ENCODE results near the gene PCBP3.

PCBP3 gene

DNA sequence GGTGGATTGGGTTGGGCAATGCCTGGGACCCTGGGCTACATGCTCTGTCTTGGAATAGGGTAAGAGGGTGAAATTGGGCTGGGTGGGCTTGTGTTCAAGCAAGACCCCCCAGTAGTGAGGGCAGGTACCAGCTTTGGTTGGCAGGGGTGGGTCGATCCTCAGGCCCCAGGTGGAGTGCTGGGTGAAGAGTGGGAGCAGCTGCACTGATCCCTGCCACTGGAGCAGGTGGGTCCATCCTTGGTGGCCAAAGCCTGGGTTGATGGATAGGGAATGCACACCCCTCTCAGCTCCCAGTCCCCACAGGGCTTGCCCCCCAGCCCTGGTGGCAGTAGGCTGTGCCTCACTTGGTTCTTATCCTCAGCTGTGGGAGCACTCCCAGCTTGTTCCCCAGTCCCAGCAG, 135.2 kb downstream of the PCBP3 start:
- no peak for TF ChIP-seq CTCF (conservative IDR thresholded peaks at IDR 0.05; ENCODE audit: low read depth, low read length)
- Histone ChIP-seq H3K36me3 (ENCODE audit: insufficient read depth) (no peaks in the 10 kb centered on the region), H3K4me2 (no peak overlapping the region), H4K20me1 (ENCODE audit: insufficient read depth) (no peaks in the 10 kb centered on the region), H3K79me2 (ENCODE audit: insufficient read depth, low read depth) (no peaks in the 10 kb centered on the region), H3K27ac (no peak overlapping the region), H3K4me3 (IDR thresholded peaks at IDR 0.05; ENCODE audit: insufficient read depth, low read depth, low read length) (no peak overlapping the region), H3K9ac (no peak overlapping the region), H3K27me3 (ENCODE audit: insufficient read depth, low read depth) (peaks cover 25% of the 10 kb centered on the region; the same call in 1 of the 2 replicates), H2AFZ (ENCODE audit: low read depth) (no peak overlapping the region), H3K4me1 (ENCODE audit: low read depth, poor library complexity, severe bottlenecking) (no peaks in the 10 kb centered on the region)

- Histone ChIP-seq H3K27me3 (ENCODE audit: insufficient read depth, low read depth) (peaks cover 28% of the 10 kb centered on the region; the same call in 1 of the 2 replicates), H3K36me3 (ENCODE audit: insufficient read depth) (no peaks in the 10 kb centered on the region), H3K4me3 (IDR thresholded peaks at IDR 0.05; ENCODE audit: insufficient read depth, low read depth, low read length) (no peak overlapping the region), H3K79me2 (ENCODE audit: insufficient read depth, low read depth) (no peaks in the 10 kb centered on the region), H3K9ac (no peak overlapping the region), H2AFZ (ENCODE audit: low read depth) (no peak overlapping the region), H4K20me1 (ENCODE audit: insufficient read depth) (no peaks in the 10 kb centered on the region), H3K4me2 (no peak overlapping the region), H3K4me1 (ENCODE audit: low read depth, poor library complexity, severe bottlenecking) (no peaks in the 10 kb centered on the region), H3K27ac (no peak overlapping the region)
- no peak for TF ChIP-seq CTCF (conservative IDR thresholded peaks at IDR 0.05; ENCODE audit: low read depth, low read length)
Observed at GRCh38 chr21:45779226-45779625, 135.7 kb downstream of the PCBP3 start.

- no peak overlapping the region for H3K9ac ChIP-seq
- H3K36me3 ChIP-seq (ENCODE audit: insufficient read depth) = no peaks in the 10 kb centered on the region
- H3K4me1 ChIP-seq (ENCODE audit: low read depth, poor library complexity, severe bottlenecking) = no peaks in the 10 kb centered on the region
- no peaks in the 10 kb centered on the region for H4K20me1 ChIP-seq (ENCODE audit: insufficient read depth)
- H3K27ac ChIP-seq = no peak overlapping the region
- no peak overlapping the region for H2AFZ ChIP-seq (ENCODE audit: low read depth)
- no peak overlapping the region for H3K4me3 ChIP-seq (IDR thresholded peaks at IDR 0.05; ENCODE audit: insufficient read depth, low read depth, low read length)
- no peak for TF ChIP-seq CTCF (conservative IDR thresholded peaks at IDR 0.05; ENCODE audit: low read depth, low read length)
- no peaks in the 10 kb centered on the region for H3K79me2 ChIP-seq (ENCODE audit: insufficient read depth, low read depth)
- no peak overlapping the region for H3K4me2 ChIP-seq
- peaks cover 28% of the 10 kb centered on the region; the same call in 1 of the 2 replicates for H3K27me3 ChIP-seq (ENCODE audit: insufficient read depth, low read depth)
Observed at GRCh38 chr21:45780647-45781046, 137.1 kb downstream of the PCBP3 start.

- Histone ChIP-seq H3K79me2 (ENCODE audit: insufficient read depth, low read depth) (no peaks in the 10 kb centered on the region), H3K36me3 (ENCODE audit: insufficient read depth) (no peaks in the 10 kb centered on the region), H3K4me3 (IDR thresholded peaks at IDR 0.05; ENCODE audit: insufficient read depth, low read depth, low read length) (no peak overlapping the region), H2AFZ (ENCODE audit: low read depth) (no peak overlapping the region), H3K27me3 (ENCODE audit: insufficient read depth, low read depth) (peaks cover 27% of the 10 kb centered on the region; the same call in 1 of the 2 replicates), H3K4me1 (ENCODE audit: low read depth, poor library complexity, severe bottlenecking) (no peaks in the 10 kb centered on the region), H3K9ac (no peak overlapping the region), H4K20me1 (ENCODE audit: insufficient read depth) (no peaks in the 10 kb centered on the region), H3K4me2 (no peak overlapping the region), H3K27ac (no peak overlapping the region)
- TF ChIP-seq CTCF (conservative IDR thresholded peaks at IDR 0.05; ENCODE audit: low read depth, low read length) = no peak
Observed at GRCh38 chr21:45781741-45782140, 138.2 kb downstream of the PCBP3 start.
